Esophagus muscularis mucosa (tissue), 4 donors: ENCODE results near the gene TSHR.

ENCODE experiments used
- EP300 ChIP-seq: sonication (generic); formaldehyde crosslinking; IDR thresholded peaks from one replicate; pipeline ENCODE4 v1.6.1; 2017; ENCODE audit warnings: antibody characterized with exemption
- POLR2A ChIP-seq: fragments of 450-650 bp; IDR thresholded peaks from one replicate; pipeline ENCODE4 v1.6.1; 2017; ENCODE audit warnings: antibody characterized with exemption, moderate library complexity, mild to moderate bottlenecking, low read depth
- POLR2AphosphoS5 ChIP-seq, 2 donors: sonication (generic); formaldehyde crosslinking; IDR thresholded peaks; one replicate each; pipeline ENCODE4 v1.6.1; 2017; ENCODE audit warnings: antibody characterized with exemption in 2 of 2
- TF ChIP-seq, protein P1 (sequence below), 3 experiments: fragments of 200-600 bp in 2 of 3; fragments of 450-650 bp in 1 of 3; sonication (generic) in 2 of 3; IDR thresholded peaks; one replicate each; pipeline ENCODE4 v1.5.1; 2017 to 2019; ENCODE audit warnings: antibody characterized with exemption in 3 of 3, mild to moderate bottlenecking in 2 of 3, moderate library complexity in 1 of 3

GRCh38 chr14:81005540-81006228, 50.3 kb downstream of the TSHR start:
- TF ChIP-seq, protein P1, sequence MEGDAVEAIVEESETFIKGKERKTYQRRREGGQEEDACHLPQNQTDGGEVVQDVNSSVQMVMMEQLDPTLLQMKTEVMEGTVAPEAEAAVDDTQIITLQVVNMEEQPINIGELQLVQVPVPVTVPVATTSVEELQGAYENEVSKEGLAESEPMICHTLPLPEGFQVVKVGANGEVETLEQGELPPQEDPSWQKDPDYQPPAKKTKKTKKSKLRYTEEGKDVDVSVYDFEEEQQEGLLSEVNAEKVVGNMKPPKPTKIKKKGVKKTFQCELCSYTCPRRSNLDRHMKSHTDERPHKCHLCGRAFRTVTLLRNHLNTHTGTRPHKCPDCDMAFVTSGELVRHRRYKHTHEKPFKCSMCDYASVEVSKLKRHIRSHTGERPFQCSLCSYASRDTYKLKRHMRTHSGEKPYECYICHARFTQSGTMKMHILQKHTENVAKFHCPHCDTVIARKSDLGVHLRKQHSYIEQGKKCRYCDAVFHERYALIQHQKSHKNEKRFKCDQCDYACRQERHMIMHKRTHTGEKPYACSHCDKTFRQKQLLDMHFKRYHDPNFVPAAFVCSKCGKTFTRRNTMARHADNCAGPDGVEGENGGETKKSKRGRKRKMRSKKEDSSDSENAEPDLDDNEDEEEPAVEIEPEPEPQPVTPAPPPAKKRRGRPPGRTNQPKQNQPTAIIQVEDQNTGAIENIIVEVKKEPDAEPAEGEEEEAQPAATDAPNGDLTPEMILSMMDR (IDR thresholded peaks at IDR 0.05) = no peak
- TF ChIP-seq POLR2A = no peak
- no peak for TF ChIP-seq POLR2AphosphoS5 (IDR thresholded peaks at IDR 0.05)
- TF ChIP-seq EP300 = no peak
